GM21717 (cell line): ENCODE measurements around the gene MRPL36.

Experiments used
- ATAC-seq: cut with Tn5 transposase; IDR thresholded peaks from one replicate; pipeline ENCODE4 v1.9.1; 2021; ENCODE audit warnings: mild to moderate bottlenecking, moderate library complexity; ENCODE audit not compliant: unreplicated experiment

The MRPL36 gene

DNA sequence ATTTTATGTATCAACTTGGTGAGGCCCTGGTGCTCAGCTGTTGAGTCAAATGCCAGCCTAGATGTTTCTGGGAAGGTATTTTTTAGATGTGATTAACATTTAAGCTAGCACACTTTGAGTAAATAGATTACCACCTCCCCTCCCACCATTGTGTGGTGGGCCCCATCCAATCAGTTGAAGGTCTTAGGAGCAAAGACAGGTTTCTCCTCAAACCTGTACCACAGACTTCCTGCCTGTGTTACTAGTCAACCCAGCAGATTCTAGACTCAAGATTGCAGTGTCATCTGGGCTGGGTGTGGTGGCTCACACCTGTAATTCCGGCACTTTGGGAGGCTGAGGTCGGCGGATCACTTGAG lies 33.8 kb downstream of the MRPL36 start:
- ATAC-seq: no peak

DNA sequence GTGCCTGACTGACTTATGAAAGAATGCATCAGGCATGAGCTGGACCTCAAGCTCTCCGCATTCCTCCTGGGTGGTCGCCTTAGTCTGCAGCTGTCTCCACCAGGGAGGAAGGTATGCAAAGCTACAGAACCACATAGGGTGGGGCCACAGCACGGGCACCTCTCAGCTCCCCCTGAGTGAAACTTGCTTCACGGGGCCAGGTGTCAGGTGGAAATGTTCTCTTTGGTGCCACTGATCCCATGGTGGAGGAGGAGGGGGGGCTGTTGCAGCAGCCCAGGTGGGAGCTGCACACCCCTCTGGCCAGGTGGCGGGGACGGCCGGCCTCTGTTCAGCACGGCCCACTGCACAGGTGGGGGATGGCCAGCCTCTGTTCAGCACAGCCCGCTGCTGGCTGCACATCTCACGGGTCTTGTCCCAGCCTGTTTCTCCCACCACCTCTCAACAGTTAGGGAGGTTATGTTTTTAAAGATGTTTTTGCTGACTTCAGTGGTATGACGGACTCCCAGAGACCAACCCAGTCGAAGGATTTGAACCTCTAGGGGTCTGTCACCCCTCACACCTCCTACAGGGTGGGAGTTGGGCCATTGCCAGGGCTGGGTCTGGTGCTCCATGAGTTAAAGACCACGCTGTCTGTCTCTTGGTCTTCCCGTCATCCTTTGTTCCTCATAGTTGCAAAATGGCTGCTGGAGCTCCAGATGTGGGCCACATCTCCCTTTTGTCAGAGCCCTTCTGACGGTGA lies 34.3 kb downstream of the MRPL36 start:
- peak; percentile 87 for ATAC-seq

GRCh38 chr5:1764606-1764960 lies 35.1 kb downstream of the MRPL36 start:
- ATAC-seq: no peak

DNA sequence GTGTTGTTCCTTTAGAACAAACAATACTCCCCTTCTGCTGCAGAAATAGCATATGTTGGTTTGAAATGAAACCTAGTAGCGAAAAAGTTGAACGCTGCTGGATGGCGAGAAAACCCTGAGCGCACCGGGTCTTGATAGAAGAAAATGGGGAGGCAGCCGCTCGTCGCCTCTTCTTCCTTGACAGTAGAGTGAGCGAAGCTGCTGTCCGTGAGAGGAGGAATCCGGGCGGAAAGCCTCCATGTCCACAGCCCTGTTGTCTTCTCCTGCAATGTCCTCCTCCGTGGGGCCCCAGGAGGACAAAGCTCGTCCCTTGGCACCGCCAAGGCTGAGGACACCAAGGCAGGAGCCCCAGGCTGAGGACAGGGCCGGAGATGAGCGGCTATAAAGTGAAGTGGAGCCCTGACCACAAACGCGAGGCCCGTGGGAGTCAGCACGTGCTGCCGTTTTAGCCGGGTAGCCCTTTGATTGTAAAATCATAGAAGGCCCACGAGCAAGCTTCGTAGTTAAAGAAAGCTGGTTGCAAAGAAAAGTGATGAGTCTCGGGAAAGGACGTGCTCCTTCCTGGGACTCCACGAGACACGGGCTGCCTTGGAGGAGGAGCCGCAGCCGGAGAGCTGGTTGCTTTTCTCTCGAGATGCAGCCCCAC lies 35.6 kb downstream of the MRPL36 start:
- ATAC-seq: no peak

- no peak for ATAC-seq
Measured at GRCh38 chr5:1763548-1763911, 36.1 kb downstream of the MRPL36 start.

DNA sequence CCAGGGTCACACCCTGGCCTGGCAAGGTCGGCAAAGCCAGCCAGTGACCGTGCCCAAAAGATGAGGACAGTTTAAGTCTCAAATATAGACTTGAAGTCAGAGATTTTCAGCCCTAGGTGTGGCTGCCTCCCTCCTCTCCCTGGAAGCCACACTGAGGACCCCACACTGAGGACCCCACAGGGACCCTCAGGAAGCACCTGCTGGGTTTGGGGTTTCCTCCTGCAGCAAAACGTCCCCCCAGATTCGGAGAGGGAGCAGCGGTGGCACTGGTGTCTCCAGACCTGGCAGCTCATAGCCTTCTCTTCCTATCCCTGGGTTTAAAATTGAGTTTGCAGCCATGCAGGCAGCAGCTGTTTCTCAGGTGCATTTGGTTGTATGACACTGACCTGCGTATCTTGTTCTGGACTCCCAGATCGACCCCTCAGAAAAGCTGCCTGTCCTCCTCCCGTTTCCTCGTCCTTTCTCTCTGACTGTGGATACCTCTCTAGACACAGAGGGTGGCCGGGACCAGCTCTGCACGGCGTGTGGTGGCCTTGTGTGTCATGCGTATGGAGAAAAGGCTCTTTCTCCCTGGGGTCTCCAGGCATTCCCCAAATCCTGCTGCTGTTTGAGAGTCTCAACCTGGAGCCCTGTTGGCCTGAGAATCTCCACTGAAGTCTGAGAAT lies 36.6 kb downstream of the MRPL36 start:
- ATAC-seq: no peak

- ATAC-seq: no peak
Measured at GRCh38 chr5:1762121-1762882, 37.3 kb downstream of the MRPL36 start.

DNA sequence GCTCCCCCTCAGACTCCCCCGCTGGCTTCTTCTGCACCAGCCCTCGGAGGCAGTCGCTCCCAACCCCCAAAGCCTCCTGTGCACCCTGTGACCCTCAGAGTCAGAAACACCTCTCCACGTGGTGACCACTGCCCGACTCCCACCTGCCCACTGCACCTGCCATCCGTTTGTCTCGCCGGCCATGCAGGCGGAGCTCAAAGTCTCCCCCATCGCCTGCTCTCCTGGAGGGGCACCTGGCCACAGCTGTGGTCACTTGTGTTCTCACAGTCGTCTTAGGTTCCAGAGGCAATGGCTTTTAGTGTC lies 38.2 kb downstream of the MRPL36 start:
- no peak for ATAC-seq

DNA sequence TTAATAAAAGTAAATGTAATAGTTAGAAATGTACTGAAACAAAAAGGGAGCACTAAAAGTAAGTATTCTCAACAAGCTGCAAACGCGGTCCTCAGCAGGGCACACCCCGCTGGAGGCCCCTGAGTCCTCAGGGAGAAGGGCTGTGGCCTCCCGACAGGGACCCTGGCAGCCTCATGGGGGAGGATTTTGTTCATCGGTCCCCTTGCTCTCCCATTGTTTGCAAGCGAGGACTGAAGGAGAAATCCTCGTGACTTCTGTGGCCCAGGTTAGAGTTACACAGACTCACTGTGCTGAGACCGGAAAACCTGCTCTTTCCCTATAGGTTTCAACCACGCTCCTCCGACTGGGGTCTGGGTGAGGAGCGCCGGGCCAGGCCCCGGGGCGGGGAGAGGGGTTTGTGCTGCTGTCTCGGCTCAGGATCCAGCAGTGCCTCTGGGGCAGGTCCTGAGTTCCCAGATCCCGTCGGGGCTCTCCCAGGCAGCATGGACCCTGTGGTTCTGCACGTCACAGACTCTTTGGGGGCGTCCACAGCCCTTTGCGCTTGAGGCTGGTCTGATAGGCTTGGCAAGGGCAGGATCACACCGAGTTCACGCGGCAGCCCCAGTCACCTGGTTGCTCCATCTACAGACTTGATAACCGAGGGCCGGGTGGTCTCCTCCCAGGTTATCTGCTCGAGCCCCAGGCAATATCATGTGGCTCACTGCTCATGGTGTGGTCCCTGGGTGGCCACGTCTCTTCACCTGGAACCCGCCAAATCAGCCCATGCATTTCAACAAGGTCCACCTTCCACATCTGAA lies 38.8 kb downstream of the MRPL36 start:
- ATAC-seq: no peak

DNA sequence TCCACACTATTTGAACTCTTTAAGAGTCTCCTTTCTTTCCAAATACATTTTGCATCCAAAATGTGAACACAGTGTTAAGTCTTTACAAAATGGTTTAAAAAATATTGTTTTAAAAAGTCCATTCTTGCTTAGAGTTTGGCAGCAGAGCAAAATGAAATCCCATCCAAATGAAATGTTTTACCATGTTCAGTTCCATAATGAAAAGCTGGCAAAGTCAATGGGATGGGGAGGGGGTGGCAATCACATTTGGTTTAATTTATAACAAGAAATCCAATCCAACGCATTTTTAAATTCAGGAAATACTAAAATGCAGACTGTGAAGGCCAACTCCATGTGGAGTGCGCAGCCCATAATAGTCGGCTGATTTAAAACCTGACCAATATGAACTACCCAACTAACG lies 39.4 kb downstream of the MRPL36 start:
- no peak for ATAC-seq

DNA sequence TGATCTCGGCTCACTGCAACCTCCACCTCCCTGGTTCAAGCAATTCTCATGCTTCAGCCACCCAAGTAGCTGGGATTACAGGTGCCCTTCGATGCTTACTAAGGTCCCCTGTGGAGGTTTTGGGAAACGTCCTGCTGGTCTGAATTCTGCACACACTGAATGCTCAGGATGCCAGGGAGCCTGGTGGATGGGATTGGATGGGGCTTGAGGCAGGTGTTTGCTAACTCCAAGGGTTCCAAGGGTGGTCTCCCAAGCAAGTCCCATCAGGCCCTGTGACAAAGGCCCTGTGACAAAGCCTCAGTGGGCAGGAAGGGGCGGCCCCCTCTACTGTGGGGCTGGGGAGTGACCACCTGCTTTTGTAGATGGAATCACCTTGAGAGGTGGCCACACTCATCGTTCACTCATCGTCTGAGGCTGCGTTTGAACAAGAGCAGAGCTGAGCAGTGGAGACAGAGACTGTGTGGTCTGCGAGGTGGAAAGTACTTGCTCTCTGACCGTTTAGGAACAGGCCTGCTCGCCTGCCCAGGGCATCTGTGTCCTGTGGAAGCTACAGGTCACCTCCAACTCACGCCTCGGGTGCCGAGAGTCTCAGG lies 40.2 kb downstream of the MRPL36 start:
- no peak for ATAC-seq

DNA sequence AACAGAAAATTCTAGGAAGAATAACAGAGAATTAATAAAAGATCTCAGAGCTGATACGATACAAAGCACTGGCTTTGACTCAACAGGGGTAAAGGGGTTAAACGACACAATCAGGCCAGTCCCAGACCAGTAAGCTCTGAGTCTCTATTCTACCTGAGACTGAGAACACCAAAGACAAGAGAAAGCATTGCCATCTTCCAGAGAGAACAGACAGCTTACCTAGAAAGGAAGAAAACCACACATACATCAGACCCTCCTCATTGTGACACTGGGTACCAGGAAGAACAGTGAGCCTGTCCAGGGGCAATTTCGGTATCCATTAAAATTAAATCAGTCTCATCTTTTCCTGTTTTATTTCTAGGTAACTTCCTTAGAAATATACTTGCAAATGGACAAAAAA lies 41.1 kb downstream of the MRPL36 start:
- ATAC-seq: no peak

- no peak for ATAC-seq
Measured at GRCh38 chr5:1757511-1757910, 42.1 kb downstream of the MRPL36 start.

DNA sequence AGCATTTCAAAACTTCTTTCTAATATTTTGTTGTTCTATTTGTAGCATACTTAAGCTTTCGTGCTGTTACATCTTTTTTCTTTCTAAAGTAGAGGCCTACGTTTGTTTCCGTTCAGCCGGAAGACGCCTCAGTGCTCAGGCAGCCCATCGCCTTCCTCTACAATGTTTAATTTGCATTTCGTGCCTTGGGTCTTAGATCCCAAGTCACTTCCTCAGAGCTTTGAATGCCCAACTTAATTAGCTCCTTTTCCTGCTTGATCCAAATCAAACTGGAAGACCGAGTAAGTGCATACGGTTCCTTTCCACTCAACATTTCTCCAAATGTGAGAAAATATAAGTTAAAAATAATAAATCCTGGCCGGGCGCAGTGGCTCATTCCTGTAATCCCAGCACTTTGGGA lies 43.2 kb downstream of the MRPL36 start:
- no peak for ATAC-seq

DNA sequence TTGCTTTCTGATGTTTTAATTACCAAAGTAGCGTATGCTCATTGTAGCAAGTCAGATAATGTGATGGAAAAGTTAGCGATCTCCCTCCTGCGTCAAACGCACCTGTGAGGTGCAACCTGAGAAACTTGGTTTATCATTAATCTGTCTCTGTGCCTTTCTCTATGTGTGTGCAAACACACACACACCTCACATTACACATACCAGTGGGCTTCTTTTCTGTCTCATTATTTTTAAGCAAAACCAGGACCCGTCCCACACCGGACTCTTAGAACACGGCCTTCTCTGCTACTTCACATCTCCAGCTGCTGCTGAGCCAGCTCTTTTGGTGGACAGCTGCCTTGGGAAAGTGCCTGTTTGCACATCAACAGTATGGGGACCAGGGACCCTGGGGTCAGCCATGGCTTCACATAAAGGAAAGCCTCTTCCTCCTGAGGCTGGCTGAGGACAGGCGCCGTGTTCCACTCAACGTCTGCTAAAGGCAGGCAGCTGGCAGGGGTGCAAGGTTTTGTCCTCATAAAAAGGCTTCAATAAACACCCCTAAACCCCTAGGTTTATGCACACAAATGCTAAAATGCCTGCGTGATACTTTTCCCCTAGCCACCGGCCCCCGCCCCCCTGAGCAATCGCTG lies 44.2 kb downstream of the MRPL36 start:
- ATAC-seq: no peak

DNA sequence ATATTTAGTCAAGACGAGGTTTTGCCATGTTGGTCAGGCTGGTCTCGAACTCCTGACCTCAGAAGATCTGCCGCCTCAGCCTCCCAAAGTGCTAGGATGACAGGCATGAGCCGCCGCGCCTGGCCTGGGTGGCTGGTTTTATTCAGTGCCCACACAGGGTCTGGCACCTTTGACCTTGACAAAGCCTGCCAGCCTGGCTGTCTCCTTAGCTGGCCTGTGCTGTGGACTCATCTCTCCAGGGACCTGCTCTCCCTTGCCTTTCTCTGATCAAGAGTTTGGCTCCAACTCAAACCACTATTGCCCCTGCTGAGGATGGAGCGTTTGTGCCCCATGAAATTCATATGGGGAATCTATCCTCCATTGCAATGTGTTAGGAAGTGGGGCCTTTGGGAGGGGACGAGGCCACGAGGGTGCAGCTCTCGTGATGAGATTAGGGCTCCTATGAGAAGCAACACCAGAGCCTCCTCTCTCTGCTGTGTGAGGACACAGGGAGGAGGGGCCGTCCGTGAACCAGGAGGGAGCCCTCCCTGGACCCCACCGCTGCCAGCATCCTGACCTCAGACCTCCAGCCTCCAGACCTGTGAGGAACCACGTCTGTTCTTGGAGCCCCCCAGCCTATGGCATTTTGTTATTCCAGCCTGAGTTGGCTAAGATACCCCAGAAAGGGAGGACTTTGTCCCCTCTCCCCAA lies 45.0 kb downstream of the MRPL36 start:
- no peak for ATAC-seq

DNA sequence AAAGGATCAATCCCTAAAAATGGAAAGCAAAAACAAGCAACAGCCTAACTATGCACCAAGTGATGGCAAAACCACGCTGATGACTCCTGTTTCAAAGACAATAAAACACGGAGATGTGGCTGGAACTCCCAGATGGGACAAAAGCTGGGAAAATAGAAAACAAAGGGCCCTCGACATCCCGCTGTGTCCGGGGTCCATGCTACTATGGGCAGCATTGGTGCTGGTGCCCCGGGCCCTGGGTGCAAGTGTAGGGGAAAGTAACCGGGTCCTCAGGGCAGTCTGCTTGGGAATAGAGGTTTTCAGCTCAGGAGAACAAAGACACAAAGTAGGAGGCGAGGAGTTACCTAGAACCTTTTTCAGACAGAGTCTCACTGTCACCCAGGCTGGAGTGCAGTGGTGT lies 46.1 kb downstream of the MRPL36 start:
- no peak for ATAC-seq

- ATAC-seq: no peak
Measured at GRCh38 chr5:1752881-1753280, 46.8 kb downstream of the MRPL36 start.

GRCh38 chr5:1751864-1752822 lies 47.5 kb downstream of the MRPL36 start:
- no peak for ATAC-seq
